Pancreas (tissue), 10 donors: ENCODE results near the gene ZSCAN30. TPM values are rescaled to one million over a fixed set of nuclear protein-coding genes. Genes with fewer than 3 reads are reported as not detected.

Experiments
- ATAC-seq, 4 donors: fragments of 200-7000 bp; cut with Tn5 transposase; one replicate each; pipeline versions ENCODE4 v1.8.0 to v1.9.1; 2020; ENCODE audit warnings: mild to moderate bottlenecking in 4 of 4, moderate library complexity in 4 of 4
- DNase-seq, 6 donors: peaks; one replicate each; pipeline ENCODE4 v3.0.0-alpha.2; 2020
- FAIRE-seq: peaks from 2 replicates; lab custom pipeline; 2012; peaks lifted over from hg19 to GRCh38; lab: Jason Lieb, UNC
- H3K27ac ChIP-seq, 4 donors: fragments of 200-600 bp; sonication (generic); 1 replicate in 3 of 4; 2 replicates in 1 of 4; pipeline versions ENCODE4 v1.5.0 to v1.8.0; 2020
- H3K27me3 ChIP-seq, 4 donors: fragments of 200-600 bp; one replicate each; pipeline ENCODE4 v1.8.0; 2021
- H3K36me3 ChIP-seq, 3 donors: fragments of 200-600 bp; sonication (generic) in 1 of 3; one replicate each; pipeline versions ENCODE4 v1.5.0 to v1.8.0; 2020 to 2021
- H3K4me1 ChIP-seq, 3 donors: fragments of 200-600 bp; one replicate each; pipeline ENCODE4 v1.8.0; 2021
- H3K4me3 ChIP-seq, 4 donors: fragments of 200-600 bp; sonication (generic) in 2 of 4; one replicate each; pipeline versions ENCODE4 v1.5.0 to v1.8.0; 2020 to 2021
- H3K9me3 ChIP-seq, 4 donors: fragments of 200-600 bp; one replicate each; pipeline ENCODE4 v1.8.0; 2021
- WGBS, 2 donors: extraction: QIAGEN DNeasy Blood & Tissue Kit; methylation state at CpG; one replicate each; pipeline ENCODE4 v1.1.7; 2013; 5-methylcytosine and 5-hydroxymethylcytosine counted together
- intact Hi-C, 3 donors: fragments of 100-400 bp; cut with DNase I; formaldehyde crosslinking; loops; one replicate each; pipeline versions ENCODE4 v1.11.1 to v1.14.2; 2022
- polyA plus RNA-seq, 2 donors: library from polyadenylated mRNA; stranded (reverse); fragments of 200-250 nt; gene quantifications; one replicate each; pipeline ENCODE4 v1.2.3, GENCODE V29; 2013
- total RNA-seq, 6 donors: library from RNA; stranded (reverse); fragmentation: NEBNext Ultra II Directional in 4 of 6; extraction: Animal tissue kit (Norgen Biotek cat#: 25700) in 4 of 6; gene quantifications; one replicate each; pipeline versions ENCODE4 v1.2.1 to v1.2.4, GENCODE V29; 2021 to 2023
- TF ChIP-seq, protein P1 (sequence below), 4 donors: fragments of 200-600 bp; sonication (generic) in 3 of 4; IDR thresholded peaks; one replicate each; pipeline versions ENCODE4 v1.5.0 to v1.8.0; 2021; ENCODE audit warnings: antibody characterized with exemption in 4 of 4
- donor health status: healthy with polysubstance abuse.
- donor health status: DM: no; HTN: no; CAD: no; lungs with moderate emphysema.
- donor health status: DM: no; HTN: no; CAD: no.
- donor health status: control.
- donor health status: control.
- donor health status: Bipolar disorder and iron deficiency.
- donor health status: DM: yes; HTN: yes; CAD: no.
- donor health status: DM: no; HTN: no; CAD: no.
- donor health status: DM: no; HTN: no; CAD: no.
- donor health status: DM: yes; HTN: yes; CAD: no.

The ZSCAN30 gene
- total and polyA plus RNA-seq, 8 donors = 5.2 to 16.9 (median 8.8) TPM

- H3K27me3 ChIP-seq = no peaks in the 10 kb centered on the region
- no peak overlapping the region for H3K4me3 ChIP-seq
- H3K9me3 ChIP-seq = no peaks in the 10 kb centered on the region
- TF ChIP-seq, protein P1, sequence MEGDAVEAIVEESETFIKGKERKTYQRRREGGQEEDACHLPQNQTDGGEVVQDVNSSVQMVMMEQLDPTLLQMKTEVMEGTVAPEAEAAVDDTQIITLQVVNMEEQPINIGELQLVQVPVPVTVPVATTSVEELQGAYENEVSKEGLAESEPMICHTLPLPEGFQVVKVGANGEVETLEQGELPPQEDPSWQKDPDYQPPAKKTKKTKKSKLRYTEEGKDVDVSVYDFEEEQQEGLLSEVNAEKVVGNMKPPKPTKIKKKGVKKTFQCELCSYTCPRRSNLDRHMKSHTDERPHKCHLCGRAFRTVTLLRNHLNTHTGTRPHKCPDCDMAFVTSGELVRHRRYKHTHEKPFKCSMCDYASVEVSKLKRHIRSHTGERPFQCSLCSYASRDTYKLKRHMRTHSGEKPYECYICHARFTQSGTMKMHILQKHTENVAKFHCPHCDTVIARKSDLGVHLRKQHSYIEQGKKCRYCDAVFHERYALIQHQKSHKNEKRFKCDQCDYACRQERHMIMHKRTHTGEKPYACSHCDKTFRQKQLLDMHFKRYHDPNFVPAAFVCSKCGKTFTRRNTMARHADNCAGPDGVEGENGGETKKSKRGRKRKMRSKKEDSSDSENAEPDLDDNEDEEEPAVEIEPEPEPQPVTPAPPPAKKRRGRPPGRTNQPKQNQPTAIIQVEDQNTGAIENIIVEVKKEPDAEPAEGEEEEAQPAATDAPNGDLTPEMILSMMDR (IDR thresholded peaks at IDR 0.05) = no peak
- no peak overlapping the region for H3K27ac ChIP-seq
- ATAC-seq (no peak), DNase-seq (no peak), FAIRE-seq (no peak)
- H3K4me1 ChIP-seq = peaks cover 0 to 7% (median 4%) of the 10 kb centered on the region in 3 donors
- H3K36me3 ChIP-seq = no peaks in the 10 kb centered on the region
- 96 to 98% methylated on average over 3 of the region's 3 CpGs for WGBS, 2 donors
- intact Hi-C loops = no loop called here
These were observed 13.8 kb downstream of the ZSCAN30 start for GRCh38 chr18:35276267-35276666.

DNA sequence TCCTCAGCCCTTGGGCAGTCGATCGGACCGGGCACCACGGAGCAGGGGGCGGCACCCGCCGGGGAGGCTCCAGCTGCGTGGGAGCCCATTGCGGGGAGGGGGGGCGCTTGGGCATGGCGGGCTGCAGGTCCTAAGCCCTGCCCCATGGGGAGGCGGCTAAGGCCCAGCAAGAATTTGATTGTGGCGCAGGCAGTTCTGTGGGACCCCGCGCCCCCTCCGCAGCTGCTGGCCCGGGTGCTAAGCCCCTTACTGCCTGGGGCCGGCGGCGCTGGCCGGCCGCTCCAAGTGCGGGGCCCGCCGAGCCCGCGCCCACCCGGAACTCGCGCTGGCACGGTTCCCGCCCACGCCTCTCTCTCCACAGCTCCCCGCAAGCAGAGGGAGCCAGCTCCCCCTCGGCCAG lies 18.4 kb downstream of the ZSCAN30 start:
- TF ChIP-seq, protein P1 (IDR thresholded peaks at IDR 0.05) = no peak
- Histone ChIP-seq H3K36me3 (no peaks in the 10 kb centered on the region), H3K4me3 (no peak overlapping the region), H3K27ac (no peak overlapping the region), H3K9me3 (no peaks in the 10 kb centered on the region), H3K27me3 (no peaks in the 10 kb centered on the region), H3K4me1 (peaks cover 0 to 3% (median 0%) of the 10 kb centered on the region in 3 donors)
- intact Hi-C loops = no loop called here
- peak in 1 of 6 donors; percentile 60 for DNase-seq
- WGBS, 2 donors = 91 to 92% methylated on average over 28 to 35 of the region's 35 CpGs
- ATAC-seq = no peak
- FAIRE-seq = no peak

DNA sequence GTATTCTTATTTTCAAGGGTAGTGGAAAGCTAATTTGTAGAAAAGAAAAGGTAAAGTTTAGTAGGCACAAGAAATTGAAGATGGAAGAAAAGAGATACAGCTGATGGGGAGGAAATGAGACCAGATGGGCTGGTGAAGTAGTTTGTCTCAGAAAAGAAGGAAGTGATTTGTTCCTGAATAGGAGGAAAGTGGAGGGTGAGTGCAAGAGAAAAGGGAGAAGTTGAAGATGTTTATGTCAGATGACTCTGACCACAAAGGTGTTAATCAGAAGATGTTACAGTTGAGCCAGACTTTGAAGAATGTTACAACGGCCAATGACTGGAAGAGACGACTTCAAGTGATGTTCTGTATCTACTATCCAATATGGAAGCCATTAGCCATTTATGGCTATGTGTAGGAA lies 21.2 kb downstream of the ZSCAN30 start:
- Histone ChIP-seq H3K36me3 (no peaks in the 10 kb centered on the region), H3K4me1 (peaks cover 0 to 3% (median 0%) of the 10 kb centered on the region in 3 donors), H3K27ac (no peak overlapping the region), H3K27me3 (no peaks in the 10 kb centered on the region), H3K4me3 (no peak overlapping the region), H3K9me3 (no peaks in the 10 kb centered on the region)
- intact Hi-C loops = no loop called here
- no peak for FAIRE-seq
- no peak for DNase-seq
- TF ChIP-seq, protein P1 (IDR thresholded peaks at IDR 0.05) = no peak
- ATAC-seq = no peak
- 69 to 95% methylated on average over 2 of the region's 2 CpGs for WGBS, 2 donors

GRCh38 chr18:35267809-35268208 lies 22.2 kb downstream of the ZSCAN30 start:
- intact Hi-C loops = no loop called here
- Histone ChIP-seq H3K4me3 (peak overlapping the region; percentile 49 to 82 (median 66)), H3K9me3 (no peaks in the 10 kb centered on the region), H3K27ac (peak overlapping the region in 3 of 4 donors; percentile 59 to 72 (median 66)), H3K27me3 (no peaks in the 10 kb centered on the region), H3K36me3 (no peaks in the 10 kb centered on the region), H3K4me1 (peaks cover 0 to 3% (median 0%) of the 10 kb centered on the region in 3 donors)
- FAIRE-seq = no peak
- TF ChIP-seq, protein P1 (IDR thresholded peaks at IDR 0.05) = no peak
- 14 to 30% methylated on average over 30 of the region's 30 CpGs for WGBS, 2 donors
- peak; percentile 31 to 74 (median 36) for DNase-seq
- ATAC-seq = peak; percentile 15 to 59 (median 35)

- DNase-seq = peak; percentile 72 to 90 (median 78)
- intact Hi-C loops = no loop called here
These were observed 22.8 kb downstream of the ZSCAN30 start for GRCh38 chr18:35267161-35267651.

More at GRCh38 chr18:35267161-35267651, 22.8 kb downstream of the ZSCAN30 start:
- H3K27ac ChIP-seq = peak overlapping the region; percentile 58 to 72 (median 62)
- no peaks in the 10 kb centered on the region for H3K27me3 ChIP-seq
- ATAC-seq (peak; percentile 98), FAIRE-seq (no peak)
- H3K9me3 ChIP-seq = no peaks in the 10 kb centered on the region
- no peaks in the 10 kb centered on the region for H3K36me3 ChIP-seq
- 0 to 8% methylated on average over 43 to 48 of the region's 48 CpGs for WGBS, 2 donors
- H3K4me3 ChIP-seq = peak overlapping the region; percentile 49 to 82 (median 66)
- peaks cover 0 to 3% (median 0%) of the 10 kb centered on the region in 3 donors for H3K4me1 ChIP-seq
- TF ChIP-seq, protein P1 (IDR thresholded peaks at IDR 0.05) = no peak
